ENCODE measurements around the gene CAB39. TPM values are rescaled to one million over a fixed set of nuclear protein-coding genes. Genes with fewer than 3 reads are reported as not detected.

The CAB39 gene
- total and polyA plus RNA-seq, 11 donors, result 28.6 to 99.2 (median 84.2) TPM

- no peaks in the 10 kb centered on the region for H3K9me3 ChIP-seq
- H3K27ac ChIP-seq, result no peak overlapping the region
- H3K4me3 ChIP-seq, result no peak overlapping the region
- ATAC-seq (no peak), DNase-seq (no peak)
- H3K4me1 ChIP-seq, result no peaks in the 10 kb centered on the region
- no peaks in the 10 kb centered on the region for H3K27me3 ChIP-seq
- intact Hi-C loops (cut with DNase I), result no loop called here
- WGBS, 4 donors, result 73 to 78% (median 75%) methylated on average over 3 of the region's 3 CpGs
- H3K36me3 ChIP-seq, result peaks cover 0 to 100% (median 88%) of the 10 kb centered on the region in 9 donors
- TF ChIP-seq, protein P1, sequence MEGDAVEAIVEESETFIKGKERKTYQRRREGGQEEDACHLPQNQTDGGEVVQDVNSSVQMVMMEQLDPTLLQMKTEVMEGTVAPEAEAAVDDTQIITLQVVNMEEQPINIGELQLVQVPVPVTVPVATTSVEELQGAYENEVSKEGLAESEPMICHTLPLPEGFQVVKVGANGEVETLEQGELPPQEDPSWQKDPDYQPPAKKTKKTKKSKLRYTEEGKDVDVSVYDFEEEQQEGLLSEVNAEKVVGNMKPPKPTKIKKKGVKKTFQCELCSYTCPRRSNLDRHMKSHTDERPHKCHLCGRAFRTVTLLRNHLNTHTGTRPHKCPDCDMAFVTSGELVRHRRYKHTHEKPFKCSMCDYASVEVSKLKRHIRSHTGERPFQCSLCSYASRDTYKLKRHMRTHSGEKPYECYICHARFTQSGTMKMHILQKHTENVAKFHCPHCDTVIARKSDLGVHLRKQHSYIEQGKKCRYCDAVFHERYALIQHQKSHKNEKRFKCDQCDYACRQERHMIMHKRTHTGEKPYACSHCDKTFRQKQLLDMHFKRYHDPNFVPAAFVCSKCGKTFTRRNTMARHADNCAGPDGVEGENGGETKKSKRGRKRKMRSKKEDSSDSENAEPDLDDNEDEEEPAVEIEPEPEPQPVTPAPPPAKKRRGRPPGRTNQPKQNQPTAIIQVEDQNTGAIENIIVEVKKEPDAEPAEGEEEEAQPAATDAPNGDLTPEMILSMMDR (IDR thresholded peaks at IDR 0.05), result no peak
- TF ChIP-seq POLR2A (IDR thresholded peaks at IDR 0.05), result no peak
These were observed 102.4 kb downstream of the CAB39 start for GRCh38 chr2:230815088-230815487.

DNA sequence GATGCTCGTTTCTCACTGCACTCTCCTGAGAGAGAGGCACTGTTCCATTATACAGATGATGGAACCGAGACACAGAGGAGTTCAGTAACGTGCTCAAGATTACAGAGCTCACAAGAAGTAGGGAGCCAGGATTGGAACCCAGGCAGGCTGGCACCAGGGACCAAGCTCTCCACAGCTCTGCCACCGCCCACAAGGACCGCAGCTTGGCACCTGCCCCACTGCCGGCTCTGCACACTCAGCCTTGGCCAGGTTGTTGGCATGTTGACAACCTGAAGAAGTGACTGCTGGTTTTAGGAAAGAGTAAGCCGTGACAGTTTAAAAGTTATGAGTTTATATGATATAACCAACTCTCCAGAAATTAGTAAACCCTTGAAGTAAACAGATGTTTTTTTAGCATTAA, 104.1 kb downstream of the CAB39 start:
- Histone ChIP-seq H3K9me3 (no peaks in the 10 kb centered on the region), H3K4me3 (no peak overlapping the region), H3K27me3 (no peaks in the 10 kb centered on the region), H3K36me3 (peaks cover 0 to 96% (median 79%) of the 10 kb centered on the region in 9 donors), H3K4me1 (no peaks in the 10 kb centered on the region), H3K27ac (no peak overlapping the region)
- ATAC-seq, result peak; percentile 44 to 68 (median 58)
- DNase-seq, result peak in 3 of 5 donors; percentile 53 to 68 (median 60)
- intact Hi-C loops (cut with DNase I), result no loop called here
- TF ChIP-seq, protein P1 (IDR thresholded peaks at IDR 0.05), result no peak
- TF ChIP-seq POLR2A (IDR thresholded peaks at IDR 0.05), result no peak
- whole genome bisulfite sequencing, 4 donors, result 48 to 69% (median 60%) methylated on average over 7 of the region's 7 CpGs

GRCh38 chr2:230819433-230819832, 106.8 kb downstream of the CAB39 start:
- Histone ChIP-seq H3K4me3 (no peak overlapping the region), H3K4me1 (peaks cover 0 to 3% (median under 1%) of the 10 kb centered on the region in 12 donors), H3K9me3 (no peaks in the 10 kb centered on the region), H3K36me3 (peaks cover 0 to 69% (median 56%) of the 10 kb centered on the region in 9 donors), H3K27me3 (no peaks in the 10 kb centered on the region), H3K27ac (no peak overlapping the region)
- no peak for ATAC-seq
- WGBS, 4 donors, result 86 to 89% (median 88%) methylated on average over 1 of the region's 1 CpG
- no peak for DNase-seq
- TF ChIP-seq, protein P1 (IDR thresholded peaks at IDR 0.05), result no peak
- TF ChIP-seq POLR2A (IDR thresholded peaks at IDR 0.05), result no peak
- intact Hi-C loops (cut with DNase I), result no loop called here

DNA sequence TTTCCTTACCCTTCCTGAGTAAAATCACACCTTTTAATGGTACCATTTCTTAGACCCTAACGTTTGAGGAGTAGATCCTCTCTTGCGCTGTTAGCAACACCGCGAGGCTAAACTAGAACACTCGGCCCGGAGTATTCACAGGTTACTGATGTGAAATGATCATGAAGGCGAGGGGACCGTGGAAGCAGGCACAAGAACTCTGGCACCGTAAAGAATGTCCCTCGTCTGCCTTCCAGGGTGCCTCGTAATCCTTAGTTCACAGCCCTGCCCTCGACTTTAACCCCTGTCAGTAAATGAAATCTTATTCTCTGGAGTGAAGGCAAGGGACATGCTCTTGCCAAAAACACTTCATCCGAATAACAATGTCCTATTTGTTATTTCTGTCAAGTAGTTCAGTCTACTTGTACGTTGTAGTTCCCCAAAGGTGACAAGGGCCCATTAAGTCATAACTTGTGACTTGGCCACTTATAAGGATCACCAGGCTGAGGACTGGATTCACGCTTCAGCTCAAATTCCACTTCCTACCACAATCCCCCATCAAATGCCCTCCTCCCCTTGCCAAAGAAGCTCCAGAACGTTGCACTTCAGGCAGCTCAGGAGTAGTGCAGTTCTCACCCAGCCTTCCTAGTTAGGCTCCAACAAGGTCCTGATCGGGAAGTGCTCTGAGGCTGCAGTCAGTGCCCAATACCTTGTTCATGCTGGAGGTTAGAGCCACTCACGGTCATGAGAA, 108.8 kb downstream of the CAB39 start:
- DNase-seq (no peak), ATAC-seq (no peak)
- TF ChIP-seq POLR2A (IDR thresholded peaks at IDR 0.05), result no peak
- TF ChIP-seq, protein P1 (IDR thresholded peaks at IDR 0.05), result no peak
- intact Hi-C loops (cut with DNase I), result loop anchor here in 3 of 10 donors (10.0 kb wide), 2 partner anchors 233 to 623 kb away; partner anchors contain the start of gene PSMD1 (in 2 of the 3)
- WGBS, 4 donors, result 67 to 76% (median 73%) methylated on average over 18 of the region's 18 CpGs
- Histone ChIP-seq H3K4me1 (peaks cover 0 to 6% (median 1%) of the 10 kb centered on the region in 12 donors), H3K27me3 (peaks cover 0 to 9% (median 0%) of the 10 kb centered on the region in 9 donors), H3K36me3 (peaks cover 0 to 49% (median 37%) of the 10 kb centered on the region in 9 donors), H3K9me3 (no peaks in the 10 kb centered on the region), H3K27ac (no peak overlapping the region), H3K4me3 (no peak overlapping the region)
